Hematopoietic multipotent progenitor cell treated with erythropoietin and hydrocortisone succinate and interleukin-3 and kit ligand, for 4 days (in vitro differentiated cells): ENCODE results near the gene ERC2.
A peak's percentile ranks its signal among the peaks of the same experiment; 100 is the strongest.

Source experiments
- DNase-seq: peaks from one replicate; pipeline ENCODE4 v3.0.0-alpha.2; 2015

Gene ERC2

GRCh38 chr3:55724821-55725220 is 743.4 kb downstream of the ERC2 start:
- DNase-seq: no peak

GRCh38 chr3:55724407-55724784 is 743.9 kb downstream of the ERC2 start:
- DNase-seq: no peak

GRCh38 chr3:55723653-55724406 is 744.4 kb downstream of the ERC2 start:
- DNase-seq: no peak

- DNase-seq: peak; percentile 22
Observed at GRCh38 chr3:55721716-55722484, 746.4 kb downstream of the ERC2 start.

GRCh38 chr3:55720614-55721013 is 747.7 kb downstream of the ERC2 start:
- no peak for DNase-seq

GRCh38 chr3:55719508-55719907 is 748.8 kb downstream of the ERC2 start:
- no peak for DNase-seq

- no peak for DNase-seq
Observed at GRCh38 chr3:55719006-55719405, 749.3 kb downstream of the ERC2 start.

- DNase-seq: no peak
Observed at GRCh38 chr3:55718521-55718921, 749.7 kb downstream of the ERC2 start.

GRCh38 chr3:55718074-55718473 is 750.2 kb downstream of the ERC2 start:
- no peak for DNase-seq

- DNase-seq: no peak
Observed at GRCh38 chr3:55717481-55717880, 750.8 kb downstream of the ERC2 start.

- no peak for DNase-seq
Observed at GRCh38 chr3:55716611-55717225, 751.5 kb downstream of the ERC2 start.

GRCh38 chr3:55716044-55716443 is 752.2 kb downstream of the ERC2 start:
- no peak for DNase-seq

GRCh38 chr3:55714057-55714456 is 754.2 kb downstream of the ERC2 start:
- no peak for DNase-seq

GRCh38 chr3:55711646-55712045 is 756.6 kb downstream of the ERC2 start:
- DNase-seq: no peak

GRCh38 chr3:55709411-55710012 is 758.8 kb downstream of the ERC2 start:
- no peak for DNase-seq

- no peak for DNase-seq
Observed at GRCh38 chr3:55708921-55709320, 759.3 kb downstream of the ERC2 start.

GRCh38 chr3:55708242-55708641 is 760.0 kb downstream of the ERC2 start:
- DNase-seq: no peak

GRCh38 chr3:55704521-55704920 is 763.7 kb downstream of the ERC2 start:
- DNase-seq: no peak

GRCh38 chr3:55702822-55703221 is 765.4 kb downstream of the ERC2 start:
- DNase-seq: peak; percentile 14

- no peak for DNase-seq
Observed at GRCh38 chr3:55701997-55702396, 766.3 kb downstream of the ERC2 start.

GRCh38 chr3:55698831-55699230 is 769.4 kb downstream of the ERC2 start:
- DNase-seq: no peak

- DNase-seq: no peak
Observed at GRCh38 chr3:55697177-55697865, 770.9 kb downstream of the ERC2 start.
